ENCODE data around the gene RAP1GAP.

- TF ChIP-seq CTCF (IDR thresholded peaks at IDR 0.05), result no peak
- TF ChIP-seq POLR2A (IDR thresholded peaks at IDR 0.05), result no peak
These were observed 116.4 kb downstream of the RAP1GAP start for GRCh38 chr1:21552715-21553114.

All from vagina (tissue), 2 donors.